ENCODE data around the gene DNAJC5G.
"Not testable (repeated sequence)": the region's sequence is repeated elsewhere in the genome, so short reads cannot be mapped to it uniquely, and the experiment has no call there.

The DNAJC5G gene

DNA sequence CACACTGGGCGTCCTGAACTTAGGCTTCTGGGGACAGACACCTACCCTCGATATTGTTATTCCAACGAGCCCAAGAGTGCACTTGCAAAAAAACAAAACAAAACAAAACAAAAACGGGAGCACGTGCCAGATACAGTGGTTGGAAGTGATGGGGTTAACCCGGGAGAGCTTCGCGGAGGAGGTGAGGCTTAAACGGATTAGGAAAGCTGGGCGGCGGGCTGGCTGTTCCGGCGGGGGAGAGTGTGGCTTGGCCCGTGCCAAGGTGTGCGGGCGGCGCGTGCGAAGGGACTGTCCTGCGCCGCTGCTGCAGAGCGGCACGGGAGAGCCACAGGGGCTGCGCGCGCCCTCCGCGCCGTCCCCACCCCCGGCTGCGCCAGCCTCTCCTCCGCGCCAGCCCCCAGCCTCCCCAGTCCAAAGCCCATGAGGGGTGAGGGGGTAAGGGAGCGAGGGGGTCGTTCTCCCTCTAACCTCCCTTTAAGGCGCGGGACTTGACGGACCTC lies 10.9 kb upstream of the DNAJC5G start:
- H3K27ac Mint-ChIP-seq: no peak overlapping the region
- peaks cover 34% of the 10 kb centered on the region for H3K4me1 Mint-ChIP-seq
- no peak overlapping the region for H3K4me3 Mint-ChIP-seq
- ATAC-seq (peak; percentile 63), DNase-seq (ENCODE audit: low spot score in 2 of 2) (peak in 1 of 2 donors; percentile 56)
- H3K36me3 Mint-ChIP-seq: peaks cover 5% of the 10 kb centered on the region
- H3K9me3 Mint-ChIP-seq: no peaks in the 10 kb centered on the region

GRCh38 chr2:27264753-27265535 lies 10.3 kb upstream of the DNAJC5G start:
- peak; percentile 60 for ATAC-seq
- no peak overlapping the region for H3K4me3 Mint-ChIP-seq
- no peaks in the 10 kb centered on the region for H3K9me3 Mint-ChIP-seq
- peak; percentile 22 to 66 for DNase-seq (ENCODE audit: low spot score in 2 of 2)
- H3K27ac Mint-ChIP-seq: no peak overlapping the region
- peaks cover 5% of the 10 kb centered on the region for H3K36me3 Mint-ChIP-seq
- H3K4me1 Mint-ChIP-seq: peaks cover 34% of the 10 kb centered on the region

DNA sequence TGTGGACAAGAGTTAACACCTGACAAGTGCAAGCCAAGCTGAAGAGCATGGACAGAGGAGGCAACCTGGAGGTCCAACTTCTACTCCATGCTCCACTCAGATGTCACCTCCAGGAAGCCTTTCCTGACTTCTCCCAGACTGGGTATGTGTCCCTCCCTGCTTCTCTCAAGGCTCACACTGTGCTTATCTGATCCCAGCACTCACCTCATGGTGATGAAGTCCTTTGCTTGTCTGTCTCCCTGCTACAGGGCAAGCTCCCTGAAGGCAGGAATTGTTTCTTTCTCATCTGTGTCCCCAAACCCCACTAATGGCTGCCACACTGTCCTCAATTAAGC lies 9.7 kb upstream of the DNAJC5G start:
- Mint-ChIP-seq H3K27ac (no peak overlapping the region), H3K9me3 (no peaks in the 10 kb centered on the region), H3K4me1 (peaks cover 34% of the 10 kb centered on the region), H3K4me3 (no peak overlapping the region), H3K36me3 (peaks cover 5% of the 10 kb centered on the region)
- ATAC-seq: no peak
- DNase-seq (ENCODE audit: low spot score in 2 of 2): no peak

GRCh38 chr2:27268296-27268695 lies 6.9 kb upstream of the DNAJC5G start:
- ATAC-seq; H3K36me3 Mint-ChIP-seq; DNase-seq (ENCODE audit: low spot score in 2 of 2); H3K4me3 Mint-ChIP-seq; H3K27ac Mint-ChIP-seq; H3K9me3 Mint-ChIP-seq: not testable (repeated sequence)
- peaks cover 17% of the 10 kb centered on the region for H3K4me1 Mint-ChIP-seq

DNA sequence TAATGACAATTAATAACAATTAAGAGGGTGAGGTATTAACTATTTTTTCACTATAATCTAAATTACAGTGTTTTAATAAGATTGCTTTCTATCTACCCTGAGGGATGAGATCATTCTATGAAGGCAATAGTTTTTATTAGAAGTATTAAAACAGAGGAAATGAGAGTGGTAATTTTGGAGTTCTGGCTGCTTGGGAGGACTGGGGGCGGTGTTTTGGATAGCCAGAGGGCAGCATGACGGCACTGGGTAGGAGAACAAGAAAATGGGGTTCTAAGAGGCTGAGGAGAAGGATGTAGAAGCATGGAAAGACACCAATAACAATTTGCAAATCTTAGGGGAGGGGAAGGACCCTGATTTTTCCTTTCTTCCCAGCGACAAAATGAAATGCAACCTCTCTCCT lies 5.1 kb upstream of the DNAJC5G start:
- Mint-ChIP-seq H3K4me3 (no peak overlapping the region), H3K27ac (no peak overlapping the region), H3K9me3 (no peaks in the 10 kb centered on the region), H3K4me1 (peaks cover 5% of the 10 kb centered on the region), H3K36me3 (no peaks in the 10 kb centered on the region)
- ATAC-seq: no peak
- no peak for DNase-seq (ENCODE audit: low spot score in 2 of 2)

GRCh38 chr2:27270670-27271069 lies 4.6 kb upstream of the DNAJC5G start:
- DNase-seq (ENCODE audit: low spot score in 2 of 2) (no peak), ATAC-seq (no peak)
- peaks cover 1% of the 10 kb centered on the region for H3K4me1 Mint-ChIP-seq
- H3K36me3 Mint-ChIP-seq: no peaks in the 10 kb centered on the region
- no peaks in the 10 kb centered on the region for H3K9me3 Mint-ChIP-seq
- H3K4me3 Mint-ChIP-seq: no peak overlapping the region
- H3K27ac Mint-ChIP-seq: no peak overlapping the region

DNA sequence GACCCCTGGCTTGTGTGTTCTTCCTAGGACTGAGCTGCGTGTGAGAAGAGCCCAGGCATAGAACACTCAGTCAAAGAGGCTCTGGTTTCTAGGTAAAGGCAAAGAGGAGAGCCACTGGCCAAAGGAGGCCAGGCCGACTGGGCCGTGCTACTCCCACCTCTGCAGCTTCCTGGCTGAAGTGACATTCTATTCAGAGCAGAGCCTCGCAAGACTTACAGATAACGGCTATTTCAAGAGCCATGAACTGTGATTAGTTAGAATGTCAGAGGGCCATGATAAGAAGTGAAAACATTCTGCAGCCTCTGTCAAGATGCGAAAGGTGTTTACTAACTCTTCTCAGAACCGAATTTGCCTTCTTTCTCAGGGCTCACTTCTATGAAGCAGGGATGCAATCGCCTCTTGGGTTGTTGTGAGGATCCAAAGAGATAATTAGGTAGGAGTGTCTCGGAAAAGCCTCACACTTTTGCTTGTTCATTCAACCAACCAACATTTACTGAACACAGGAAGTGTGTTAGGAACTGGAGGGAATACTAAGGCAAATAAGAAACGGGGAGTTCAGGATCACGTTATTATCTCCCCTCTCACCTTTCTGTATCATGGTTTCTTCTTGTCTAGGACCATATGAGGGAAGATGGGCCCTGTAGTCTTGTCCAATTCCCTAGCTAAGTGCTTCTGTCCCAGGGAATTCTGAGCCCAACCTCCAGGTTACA lies 3.4 kb upstream of the DNAJC5G start:
- no peaks in the 10 kb centered on the region for H3K9me3 Mint-ChIP-seq
- no peak overlapping the region for H3K27ac Mint-ChIP-seq
- no peaks in the 10 kb centered on the region for H3K36me3 Mint-ChIP-seq
- H3K4me3 Mint-ChIP-seq: no peak overlapping the region
- no peaks in the 10 kb centered on the region for H3K4me1 Mint-ChIP-seq
- ATAC-seq: no peak
- DNase-seq (ENCODE audit: low spot score in 2 of 2): no peak

DNA sequence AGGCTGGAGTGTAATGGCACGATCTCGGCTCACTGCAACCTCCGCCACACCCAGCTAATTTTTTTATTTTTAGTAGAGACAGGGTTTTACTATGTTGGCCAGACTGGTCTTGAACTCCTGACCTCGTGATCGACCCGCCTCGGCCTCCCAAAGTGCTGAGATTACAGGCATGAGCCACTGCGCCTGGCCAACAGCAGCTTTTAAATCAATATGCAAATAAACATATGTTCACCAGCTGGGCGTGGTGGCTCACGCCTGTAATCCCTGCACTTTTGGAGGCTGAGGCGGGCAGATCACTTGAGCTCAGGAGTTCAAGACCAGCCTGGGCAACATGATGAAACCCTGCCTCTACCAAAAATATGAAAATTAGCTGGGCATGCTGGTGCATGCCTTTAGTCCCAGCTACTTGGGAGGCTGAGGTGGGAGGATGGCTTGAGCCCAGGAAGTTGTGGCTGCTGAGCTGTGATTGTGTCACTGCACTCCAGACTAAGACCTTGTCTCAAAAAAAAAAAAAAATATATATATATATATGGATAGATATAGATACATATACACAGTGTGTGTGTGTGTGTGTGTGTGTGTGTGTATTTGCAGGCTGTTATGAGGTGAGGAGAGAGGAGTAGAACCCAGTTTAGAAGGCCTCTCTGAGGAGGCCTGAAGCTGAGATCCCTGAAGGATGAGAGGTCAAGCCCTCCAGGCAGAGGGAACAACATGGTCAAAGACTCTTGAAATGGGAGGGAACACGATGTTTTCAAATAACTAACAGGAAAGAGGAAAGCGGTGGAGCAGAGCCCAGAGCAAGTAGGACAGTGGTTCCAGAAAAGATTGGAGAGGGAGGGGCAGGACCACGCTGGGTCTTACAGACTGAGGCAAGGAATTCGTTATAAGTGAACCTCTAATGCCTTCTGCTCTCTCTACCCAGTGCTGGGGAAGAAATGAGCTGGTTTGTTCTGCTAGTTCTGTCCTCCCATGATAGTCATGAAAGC lies 2.4 kb upstream of the DNAJC5G start:
- not testable (repeated sequence) for H3K4me3 Mint-ChIP-seq; H3K4me1 Mint-ChIP-seq; H3K36me3 Mint-ChIP-seq; ATAC-seq; DNase-seq (ENCODE audit: low spot score in 2 of 2); H3K9me3 Mint-ChIP-seq; H3K27ac Mint-ChIP-seq

DNA sequence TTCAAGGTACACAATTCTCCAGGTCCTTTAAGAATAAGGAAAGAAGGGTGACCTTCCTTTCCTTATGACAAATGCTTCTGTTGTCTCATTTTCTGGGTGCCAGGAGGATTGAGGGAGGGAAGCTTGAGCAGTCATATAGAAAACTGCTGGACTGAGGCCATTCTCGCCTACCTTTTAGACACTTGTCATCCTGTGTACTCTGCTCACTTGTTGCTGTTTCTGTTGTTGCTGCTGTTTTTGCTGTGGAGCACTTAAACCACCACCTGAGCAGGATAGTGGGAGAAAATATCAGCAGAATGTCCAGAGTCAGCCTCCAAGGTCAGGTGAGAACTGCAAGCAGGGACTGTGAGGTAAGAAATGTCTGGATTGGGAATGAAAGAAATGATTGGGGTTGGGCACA lies 2.8 kb downstream of the DNAJC5G start:
- ATAC-seq (no peak), DNase-seq (ENCODE audit: low spot score in 2 of 2) (no peak)
- Mint-ChIP-seq H3K36me3 (no peaks in the 10 kb centered on the region), H3K4me1 (no peaks in the 10 kb centered on the region), H3K27ac (no peak overlapping the region), H3K9me3 (no peaks in the 10 kb centered on the region), H3K4me3 (no peak overlapping the region)

DNA sequence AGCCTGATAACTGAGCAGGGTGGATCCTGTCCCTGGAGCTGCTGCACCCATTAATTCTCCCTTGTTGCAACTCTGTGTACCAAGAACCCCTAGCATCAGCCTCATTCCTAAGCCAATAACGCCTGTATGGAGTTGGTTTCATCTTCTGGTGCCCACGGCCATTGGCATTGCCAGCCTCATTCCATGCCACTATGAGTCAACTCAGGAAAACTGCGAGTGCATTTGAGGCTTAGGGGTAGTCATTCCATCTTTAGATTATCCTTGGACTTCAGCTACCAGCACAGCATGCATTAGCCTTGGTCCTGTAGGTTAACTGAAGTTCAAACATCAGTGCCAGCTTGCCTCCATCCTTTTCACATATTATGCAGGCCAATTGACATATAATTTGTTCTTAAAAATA lies 5.6 kb downstream of the DNAJC5G start:
- ATAC-seq: no peak
- Mint-ChIP-seq H3K27ac (no peak overlapping the region), H3K4me1 (no peaks in the 10 kb centered on the region), H3K9me3 (no peaks in the 10 kb centered on the region), H3K4me3 (no peak overlapping the region), H3K36me3 (no peaks in the 10 kb centered on the region)
- no peak for DNase-seq (ENCODE audit: low spot score in 2 of 2)

GRCh38 chr2:27281442-27281841 lies 6.2 kb downstream of the DNAJC5G start:
- no peak for DNase-seq (ENCODE audit: low spot score in 2 of 2)
- Mint-ChIP-seq H3K9me3 (no peaks in the 10 kb centered on the region), H3K4me3 (no peak overlapping the region), H3K4me1 (no peaks in the 10 kb centered on the region), H3K36me3 (no peaks in the 10 kb centered on the region), H3K27ac (no peak overlapping the region)
- ATAC-seq: no peak

DNA sequence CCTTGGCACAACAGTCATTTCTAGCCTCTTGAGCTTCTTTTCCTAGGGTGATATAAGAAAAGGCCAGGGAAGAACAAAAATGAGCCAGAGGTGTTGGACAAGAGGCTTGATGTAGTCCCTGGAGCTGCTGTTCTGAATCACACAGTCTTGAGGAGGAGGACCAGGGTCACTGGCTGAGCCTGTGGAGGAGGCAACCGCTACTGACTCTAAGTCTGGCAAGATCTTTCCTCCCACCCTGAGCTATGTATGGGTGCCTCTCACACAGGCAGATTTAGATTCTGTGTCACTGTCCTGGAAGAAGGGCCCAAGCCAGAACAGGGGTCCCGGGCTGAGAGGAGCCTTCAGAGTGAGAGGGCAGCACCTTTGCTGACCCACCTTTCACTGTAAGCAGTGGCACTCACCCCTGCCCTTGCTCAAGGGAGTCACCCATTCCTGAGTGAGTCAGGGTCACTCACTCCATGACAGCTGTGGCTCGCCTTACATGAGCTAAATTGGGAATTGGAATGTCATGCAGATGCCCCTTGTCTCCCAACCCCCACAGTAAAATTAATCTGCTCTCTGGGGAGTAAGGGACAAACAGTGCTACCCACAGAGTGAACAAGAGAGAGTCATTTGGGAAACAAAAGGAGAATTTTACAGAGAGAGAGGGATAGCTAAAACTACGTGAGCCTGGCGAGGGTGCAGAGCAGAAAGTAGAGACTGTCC lies 6.8 kb downstream of the DNAJC5G start, which contains the start of gene TRIM54:
TRIM54 (plus strand) TSS at position 575 of the 705 bp plus-strand sequence. CDS start 303 bp downstream, outside the sequence.
- peak; percentile 26 for ATAC-seq
- no peak within 1 kb of the TSS for H3K27ac Mint-ChIP-seq
- H3K36me3 Mint-ChIP-seq: no peaks in the 10 kb centered on the region
- H3K4me1 Mint-ChIP-seq: no peaks in the 10 kb centered on the region
- H3K4me3 Mint-ChIP-seq: no peak within 1 kb of the TSS
- DNase-seq (ENCODE audit: low spot score in 2 of 2): no peak
- H3K9me3 Mint-ChIP-seq: no peaks in the 10 kb centered on the region

DNA sequence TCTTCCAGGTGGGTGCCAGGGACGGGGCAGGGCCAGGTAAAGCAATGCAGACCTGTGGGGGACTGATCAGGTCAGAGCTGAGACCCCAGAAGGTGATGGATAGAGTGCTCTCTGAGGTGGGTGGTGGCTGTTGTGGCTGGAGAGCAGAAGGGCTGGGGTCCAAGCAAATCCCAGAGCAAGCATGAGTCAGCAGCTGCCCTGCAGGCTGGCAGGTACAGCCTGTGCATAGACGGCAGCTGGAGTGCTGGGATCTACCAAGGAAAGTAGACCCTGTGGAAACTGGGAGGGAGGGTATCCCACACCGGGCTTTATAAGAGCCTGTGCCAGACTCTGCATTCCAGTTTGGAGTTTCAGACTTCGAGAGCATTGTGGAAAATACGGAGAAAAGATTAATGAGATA lies 7.7 kb downstream of the DNAJC5G start:
- Mint-ChIP-seq H3K4me1 (no peaks in the 10 kb centered on the region), H3K36me3 (no peaks in the 10 kb centered on the region), H3K4me3 (no peak overlapping the region), H3K9me3 (no peaks in the 10 kb centered on the region), H3K27ac (no peak overlapping the region)
- ATAC-seq (no peak), DNase-seq (ENCODE audit: low spot score in 2 of 2) (no peak)

DNA sequence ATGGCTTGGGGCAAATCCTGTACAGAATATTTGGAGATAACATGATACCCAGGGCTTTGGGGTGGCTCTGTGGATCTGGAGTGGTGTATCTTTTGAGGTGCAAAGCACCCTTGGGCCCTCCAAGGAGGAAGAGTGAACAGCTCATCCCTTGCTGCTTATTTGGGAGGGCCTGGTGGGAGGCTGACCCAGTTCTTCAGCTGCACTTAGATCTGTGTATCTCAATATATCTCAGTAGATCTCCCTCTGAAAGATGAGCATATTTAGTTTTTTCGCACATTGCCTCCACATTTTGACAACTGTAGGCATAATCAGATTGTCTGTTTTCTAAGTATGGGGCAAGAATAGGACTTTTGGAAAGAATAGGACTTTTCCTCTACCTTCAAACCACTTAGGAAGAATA lies 9.8 kb downstream of the DNAJC5G start:
- ATAC-seq (no peak), DNase-seq (ENCODE audit: low spot score in 2 of 2) (no peak)
- Mint-ChIP-seq H3K4me3 (no peak overlapping the region), H3K4me1 (no peaks in the 10 kb centered on the region), H3K36me3 (no peaks in the 10 kb centered on the region), H3K27ac (no peak overlapping the region), H3K9me3 (no peaks in the 10 kb centered on the region)

GRCh38 chr2:27285481-27285880 lies 10.2 kb downstream of the DNAJC5G start:
- Mint-ChIP-seq H3K9me3 (no peaks in the 10 kb centered on the region), H3K36me3 (no peaks in the 10 kb centered on the region), H3K4me1 (no peaks in the 10 kb centered on the region), H3K27ac (no peak overlapping the region), H3K4me3 (no peak overlapping the region)
- DNase-seq (ENCODE audit: low spot score in 2 of 2) (no peak), ATAC-seq (no peak)
